ENCODE measurements around the gene NOX3.

DNA sequence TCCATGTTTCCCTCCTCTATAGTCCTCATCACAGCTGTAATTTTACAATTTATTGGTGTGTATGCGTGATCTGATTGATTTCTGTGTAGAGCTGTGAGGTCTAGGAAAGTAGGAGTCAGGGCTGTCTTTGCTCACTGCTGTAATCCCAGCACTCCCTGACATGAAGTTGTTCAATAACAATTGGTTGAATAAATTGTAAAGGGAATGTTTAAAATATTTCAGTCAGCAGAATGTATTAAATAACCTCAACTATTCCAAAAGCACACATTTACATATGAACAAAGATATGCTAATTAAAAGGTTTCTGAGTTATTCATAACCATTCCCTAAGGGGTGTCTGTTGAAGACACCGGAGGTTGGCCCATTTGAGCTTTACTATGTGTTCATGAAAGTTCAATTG is 31.5 kb downstream of the NOX3 start:
- TF ChIP-seq, protein P1, sequence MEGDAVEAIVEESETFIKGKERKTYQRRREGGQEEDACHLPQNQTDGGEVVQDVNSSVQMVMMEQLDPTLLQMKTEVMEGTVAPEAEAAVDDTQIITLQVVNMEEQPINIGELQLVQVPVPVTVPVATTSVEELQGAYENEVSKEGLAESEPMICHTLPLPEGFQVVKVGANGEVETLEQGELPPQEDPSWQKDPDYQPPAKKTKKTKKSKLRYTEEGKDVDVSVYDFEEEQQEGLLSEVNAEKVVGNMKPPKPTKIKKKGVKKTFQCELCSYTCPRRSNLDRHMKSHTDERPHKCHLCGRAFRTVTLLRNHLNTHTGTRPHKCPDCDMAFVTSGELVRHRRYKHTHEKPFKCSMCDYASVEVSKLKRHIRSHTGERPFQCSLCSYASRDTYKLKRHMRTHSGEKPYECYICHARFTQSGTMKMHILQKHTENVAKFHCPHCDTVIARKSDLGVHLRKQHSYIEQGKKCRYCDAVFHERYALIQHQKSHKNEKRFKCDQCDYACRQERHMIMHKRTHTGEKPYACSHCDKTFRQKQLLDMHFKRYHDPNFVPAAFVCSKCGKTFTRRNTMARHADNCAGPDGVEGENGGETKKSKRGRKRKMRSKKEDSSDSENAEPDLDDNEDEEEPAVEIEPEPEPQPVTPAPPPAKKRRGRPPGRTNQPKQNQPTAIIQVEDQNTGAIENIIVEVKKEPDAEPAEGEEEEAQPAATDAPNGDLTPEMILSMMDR (IDR thresholded peaks at IDR 0.05; ENCODE audit: low read depth, low read length, poor library complexity, severe bottlenecking) = no peak
- TF ChIP-seq EZH2phosphoT487 (IDR thresholded peaks at IDR 0.05; ENCODE audit: borderline replicate concordance, low read length) = no peak

Measured in DOHH2 (cell line).